ENCODE results near the gene ATL3.
"Not testable (repeated sequence)": the region's sequence is repeated elsewhere in the genome, so short reads cannot be mapped to it uniquely, and the experiment has no call there.

The ATL3 gene, protein sequence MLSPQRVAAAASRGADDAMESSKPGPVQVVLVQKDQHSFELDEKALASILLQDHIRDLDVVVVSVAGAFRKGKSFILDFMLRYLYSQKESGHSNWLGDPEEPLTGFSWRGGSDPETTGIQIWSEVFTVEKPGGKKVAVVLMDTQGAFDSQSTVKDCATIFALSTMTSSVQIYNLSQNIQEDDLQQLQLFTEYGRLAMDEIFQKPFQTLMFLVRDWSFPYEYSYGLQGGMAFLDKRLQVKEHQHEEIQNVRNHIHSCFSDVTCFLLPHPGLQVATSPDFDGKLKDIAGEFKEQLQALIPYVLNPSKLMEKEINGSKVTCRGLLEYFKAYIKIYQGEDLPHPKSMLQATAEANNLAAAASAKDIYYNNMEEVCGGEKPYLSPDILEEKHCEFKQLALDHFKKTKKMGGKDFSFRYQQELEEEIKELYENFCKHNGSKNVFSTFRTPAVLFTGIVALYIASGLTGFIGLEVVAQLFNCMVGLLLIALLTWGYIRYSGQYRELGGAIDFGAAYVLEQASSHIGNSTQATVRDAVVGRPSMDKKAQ

DNA sequence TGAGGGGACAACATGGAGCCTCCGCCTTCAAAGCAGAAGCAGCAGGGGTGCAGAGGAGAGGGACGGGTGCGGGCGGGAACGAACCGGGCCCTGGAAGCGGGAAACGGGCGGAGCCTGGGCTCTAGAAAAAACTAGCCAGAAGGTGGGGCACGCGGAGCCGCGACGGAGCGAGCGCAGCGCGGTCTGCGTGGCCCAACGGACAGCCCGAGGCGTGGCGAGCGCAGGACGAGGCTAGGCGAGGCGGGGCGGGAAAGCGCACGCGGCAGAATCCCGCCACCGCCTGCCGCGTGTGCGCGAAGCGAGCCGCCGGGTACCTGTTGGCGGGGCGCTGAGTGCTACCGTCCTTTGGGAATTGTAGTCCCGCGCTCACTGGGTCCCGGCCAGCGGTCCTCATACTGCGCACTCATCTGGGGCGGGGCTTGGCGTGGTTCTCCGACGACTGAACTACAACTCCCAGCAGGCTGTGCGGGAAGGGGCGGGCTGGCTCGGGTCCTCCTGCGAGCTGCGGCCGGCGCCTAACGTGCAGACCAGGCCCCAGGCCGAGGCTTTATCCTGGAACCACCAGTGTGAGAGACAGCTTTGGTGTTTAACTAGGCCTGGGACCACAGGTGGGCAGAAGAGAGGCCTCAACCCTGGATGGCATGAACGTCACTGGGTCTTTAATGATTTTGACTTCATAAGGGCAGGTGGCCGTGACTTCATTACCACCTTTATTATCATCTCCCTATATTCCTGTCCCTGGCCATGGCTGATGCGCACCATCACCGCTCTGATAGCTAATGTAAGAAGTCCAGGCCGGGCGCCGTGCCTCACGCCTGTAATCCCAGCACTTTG is at the start of gene ATL3:
ATL3 (minus strand) TSS at position 55 of the 834 bp plus-strand sequence; CDS start at position 14, 41 bp downstream.
- DNase-seq = peak; percentile 96

DNA sequence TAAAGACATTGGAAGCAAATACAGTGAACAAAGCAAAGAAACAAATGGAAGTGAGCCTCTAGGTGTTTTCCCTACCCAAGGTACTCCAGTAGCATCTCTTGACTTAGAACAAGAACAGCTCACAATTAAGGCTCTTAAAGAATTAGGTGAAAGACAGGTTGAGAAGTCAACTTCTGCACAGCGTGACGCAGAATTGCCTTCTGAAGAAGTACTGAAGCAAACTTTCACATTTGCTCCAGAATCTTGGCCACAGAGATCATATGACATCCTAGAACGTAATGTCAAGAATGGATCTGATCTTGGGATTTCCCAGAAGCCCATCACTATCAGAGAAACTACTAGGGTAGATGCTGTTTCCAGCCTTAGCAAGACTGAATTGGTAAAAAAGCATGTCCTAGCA is 49.4 kb upstream of the ATL3 start:
- no peak for DNase-seq

DNA sequence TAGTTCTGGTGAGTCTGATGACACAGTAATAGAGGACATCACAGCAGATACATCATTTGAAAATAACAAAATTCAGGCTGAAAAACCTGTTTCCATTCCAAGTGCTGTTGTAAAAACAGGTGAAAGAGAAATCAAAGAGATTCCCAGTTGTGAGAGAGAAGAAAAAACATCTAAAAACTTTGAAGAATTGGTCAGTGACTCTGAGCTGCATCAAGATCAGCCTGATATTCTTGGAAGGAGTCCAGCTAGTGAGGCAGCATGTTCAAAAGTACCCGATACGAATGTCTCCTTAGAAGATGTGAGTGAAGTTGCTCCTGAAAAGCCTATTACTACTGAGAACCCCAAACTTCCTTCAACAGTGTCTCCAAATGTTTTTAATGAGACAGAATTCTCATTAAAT is 48.8 kb upstream of the ATL3 start:
- no peak for DNase-seq

DNA sequence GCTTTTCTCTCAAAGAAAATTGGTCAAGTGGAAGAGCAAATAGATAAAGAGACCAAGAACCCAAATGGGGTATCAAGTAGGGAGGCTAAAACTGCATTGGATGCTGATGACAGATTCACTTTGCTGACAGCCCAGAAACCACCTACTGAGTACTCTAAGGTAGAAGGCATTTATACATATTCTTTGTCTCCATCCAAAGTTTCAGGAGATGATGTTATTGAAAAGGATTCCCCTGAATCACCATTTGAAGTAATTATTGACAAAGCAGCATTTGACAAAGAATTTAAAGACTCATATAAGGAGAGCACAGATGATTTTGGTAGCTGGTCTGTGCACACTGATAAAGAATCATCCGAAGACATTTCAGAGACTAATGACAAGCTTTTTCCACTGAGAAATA is 47.8 kb upstream of the ATL3 start:
- DNase-seq = no peak

DNA sequence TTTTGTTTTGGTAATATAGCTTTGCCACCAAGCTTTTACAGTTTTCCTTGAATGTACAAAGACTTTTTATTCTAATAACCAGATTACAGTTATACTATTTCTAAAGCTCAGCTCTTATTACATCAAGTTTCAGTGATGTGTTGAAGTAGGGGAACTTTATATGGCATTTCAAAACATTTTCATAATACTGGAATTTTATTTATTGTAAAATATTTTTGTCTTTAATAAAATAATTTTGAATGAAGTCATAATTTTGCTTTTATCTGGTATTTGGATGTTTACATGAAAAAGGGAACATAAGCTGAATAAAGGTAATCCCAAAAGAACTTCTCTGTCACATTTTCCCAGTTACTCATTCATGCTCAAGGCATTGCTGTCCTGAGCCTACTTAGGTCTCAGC is 44.9 kb upstream of the ATL3 start:
- DNase-seq = no peak

DNA sequence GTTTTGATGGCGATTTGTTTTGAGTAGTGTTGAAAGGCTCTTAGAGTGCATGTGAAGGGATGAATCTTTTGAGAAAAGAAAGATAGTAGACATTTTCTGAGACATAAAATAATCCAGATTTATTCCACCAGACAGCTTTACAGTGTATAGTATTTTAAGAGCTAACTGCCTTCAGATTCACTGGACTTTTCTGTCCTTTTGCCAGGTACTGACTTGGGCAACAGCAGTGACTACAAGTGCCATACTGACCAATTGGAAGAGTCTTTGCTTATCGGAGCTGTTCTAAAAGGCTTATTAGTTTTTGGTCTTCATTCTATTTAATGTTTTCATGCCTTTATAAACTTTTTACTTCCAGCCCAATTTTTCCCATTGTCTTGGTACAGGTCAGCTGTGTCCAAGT is 42.6 kb upstream of the ATL3 start:
- no peak for DNase-seq

DNA sequence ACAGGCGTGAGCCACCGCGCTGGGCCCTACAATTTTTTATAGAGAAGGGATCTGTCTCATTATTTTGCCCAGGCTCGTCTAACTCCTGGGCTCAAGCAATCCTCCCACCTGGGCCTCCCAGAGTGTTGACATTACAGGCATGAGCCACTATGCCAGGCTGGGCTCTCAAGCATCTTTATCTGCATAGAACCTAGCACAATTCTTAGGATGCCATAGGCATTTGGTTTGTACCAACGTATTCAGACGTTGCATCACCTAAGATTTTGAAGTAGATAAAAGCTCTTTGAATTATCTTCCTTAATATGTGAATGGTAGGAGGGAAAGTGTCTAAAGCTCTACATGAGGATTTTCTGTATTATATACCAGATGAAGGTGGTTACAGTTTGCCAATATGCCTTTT is 40.7 kb upstream of the ATL3 start:
- DNase-seq = no peak

DNA sequence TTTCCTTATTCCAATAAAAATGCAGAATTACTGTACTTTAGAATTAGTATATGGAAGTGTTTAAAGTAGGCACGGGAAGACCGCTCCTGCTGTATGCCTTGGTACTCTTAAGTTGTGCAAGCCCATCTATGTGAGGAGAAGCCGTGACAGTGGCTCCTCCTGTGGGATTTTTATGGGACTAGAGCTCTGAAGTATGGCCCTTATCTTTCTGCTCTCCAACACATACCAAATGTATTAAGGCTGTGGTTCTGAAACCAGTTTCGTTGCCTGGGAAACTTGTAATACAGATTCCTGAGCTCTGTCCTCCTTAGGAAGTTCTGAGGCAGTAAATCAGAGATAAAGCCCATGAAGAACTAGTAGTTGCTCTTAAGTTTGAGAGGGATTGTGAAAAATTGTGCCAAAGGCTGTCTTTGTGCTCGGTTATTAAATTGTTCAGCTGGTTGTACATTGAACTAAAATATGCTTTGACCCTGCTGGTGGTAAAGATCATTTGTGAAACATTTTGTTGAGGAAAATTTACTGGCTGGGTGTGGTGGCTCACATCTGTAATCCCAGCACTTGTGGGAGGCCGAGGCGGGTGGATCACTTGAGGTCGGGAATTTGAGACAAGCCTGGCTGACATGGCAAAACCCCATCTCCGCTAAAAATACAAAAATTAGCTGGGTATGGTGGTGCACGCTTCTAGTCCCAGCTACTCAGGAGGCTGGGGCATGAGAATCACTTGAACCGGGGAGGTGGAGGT is 39.5 kb upstream of the ATL3 start:
- DNase-seq = no peak

DNA sequence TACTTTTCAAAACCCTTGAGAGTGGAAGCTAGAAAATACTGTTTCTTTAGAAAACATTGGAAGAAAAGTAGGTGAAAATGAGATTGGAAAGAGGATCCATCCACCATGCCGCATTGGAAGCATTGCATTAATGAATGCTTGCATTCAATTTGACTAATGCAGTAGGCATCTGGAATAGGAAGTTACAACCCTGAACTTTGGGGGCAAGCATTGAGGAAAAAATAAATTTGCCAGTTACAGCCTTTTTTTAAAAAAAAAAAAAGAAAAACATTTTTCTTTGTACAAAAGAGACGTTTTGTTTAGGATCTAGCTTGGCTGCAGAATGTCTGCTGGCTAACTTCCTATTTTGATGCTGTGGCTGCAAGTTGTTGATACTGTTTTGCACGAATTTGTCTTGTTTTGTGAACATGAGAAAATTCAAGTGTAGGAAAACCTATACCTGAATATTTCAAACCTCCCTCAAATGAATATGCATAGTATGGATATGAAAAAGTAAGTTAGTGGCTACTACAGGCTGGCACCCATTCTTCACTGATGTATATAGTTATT is 38.2 kb upstream of the ATL3 start:
- DNase-seq = no peak

DNA sequence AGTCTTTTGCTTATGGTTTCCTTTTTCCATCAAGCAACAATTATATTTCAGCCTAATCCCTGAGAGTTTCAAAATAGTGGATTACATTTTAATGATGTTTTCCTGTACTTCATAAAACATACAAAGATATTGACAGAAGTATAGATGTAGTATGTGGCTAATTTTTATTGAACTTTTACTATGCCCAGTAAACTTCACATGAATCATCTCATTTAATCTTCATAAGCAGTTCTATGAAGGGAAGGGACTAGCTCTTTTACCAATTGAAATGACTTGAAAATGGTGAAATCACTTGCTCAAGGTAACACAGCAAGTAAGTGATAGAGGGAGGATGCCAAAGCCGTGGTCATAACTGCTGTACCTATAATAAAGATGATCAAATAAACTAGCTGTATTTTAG is 37.6 kb upstream of the ATL3 start:
- no peak for DNase-seq

DNA sequence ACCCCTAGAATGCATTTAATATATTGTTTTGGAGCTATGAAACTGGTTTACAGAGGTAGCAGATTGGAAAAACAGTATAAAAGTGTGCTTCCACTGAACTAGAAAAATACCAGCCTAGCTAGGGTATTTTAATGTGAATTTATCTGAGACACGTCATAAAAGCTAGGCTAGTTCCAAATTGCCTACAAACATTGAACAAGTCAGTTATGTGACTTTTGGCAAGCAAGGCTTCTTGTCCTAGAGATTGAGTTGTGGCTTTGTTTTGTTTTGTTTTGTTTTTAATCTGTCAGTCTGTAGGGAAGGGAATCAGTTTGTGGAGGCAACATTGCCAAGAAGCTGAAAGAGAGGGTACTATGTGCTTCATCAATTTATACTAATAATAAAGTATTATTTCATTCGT is 34.4 kb upstream of the ATL3 start:
- no peak for DNase-seq

DNA sequence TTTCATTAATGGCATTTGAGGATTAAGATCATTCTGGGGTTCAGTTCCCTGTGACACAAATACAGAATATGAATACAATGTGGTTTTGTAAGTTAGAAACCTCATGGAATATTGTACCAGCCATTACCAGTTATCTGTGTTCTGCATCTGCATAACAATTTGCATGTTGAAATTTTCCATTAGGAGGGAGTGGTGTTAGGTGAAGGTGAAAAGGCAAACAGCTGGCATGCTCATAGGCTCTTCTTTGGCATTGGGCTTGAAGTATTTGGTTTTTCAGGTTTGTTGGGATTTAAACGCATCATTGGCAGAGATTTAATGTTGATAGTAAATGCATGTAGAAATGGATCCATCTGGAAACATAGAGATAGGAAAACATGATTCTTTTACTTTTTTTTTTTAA is 28.7 kb upstream of the ATL3 start:
- DNase-seq = no peak

DNA sequence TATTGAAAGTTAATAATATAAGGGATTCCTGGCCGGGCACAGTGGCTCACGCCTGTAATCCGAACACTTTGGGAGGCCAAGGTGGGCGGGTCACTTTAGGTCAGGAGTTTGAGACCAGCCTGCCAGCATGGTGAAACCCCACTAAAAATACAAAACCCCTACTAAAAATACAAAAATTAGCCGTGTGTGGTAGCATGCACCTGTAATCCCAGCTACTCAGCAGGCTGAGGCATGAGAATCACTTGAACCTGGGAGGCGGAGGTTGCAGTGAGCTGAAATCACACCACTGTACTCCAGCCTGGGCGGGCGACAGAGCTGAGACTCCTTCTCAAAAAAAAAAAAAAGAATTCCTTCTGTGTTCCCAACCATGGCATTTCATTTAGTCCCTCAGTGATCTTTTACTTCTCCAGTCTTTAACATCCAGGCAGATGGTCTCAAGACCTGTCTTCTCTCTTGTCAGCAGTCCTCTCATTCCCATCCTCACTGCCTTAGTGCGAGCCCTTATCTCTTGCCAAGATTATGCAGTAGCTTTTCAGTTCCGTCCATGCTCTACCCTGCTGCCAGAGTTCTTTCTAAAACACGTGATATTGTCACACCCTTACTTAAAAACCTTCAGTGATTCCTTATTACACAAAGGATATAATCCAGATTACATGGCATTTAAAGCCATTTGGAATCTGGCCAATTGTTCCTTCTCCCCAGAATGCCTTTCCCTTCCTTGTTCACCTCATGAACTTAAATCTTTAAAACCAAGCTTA is 28.0 kb upstream of the ATL3 start:
- no peak for DNase-seq

DNA sequence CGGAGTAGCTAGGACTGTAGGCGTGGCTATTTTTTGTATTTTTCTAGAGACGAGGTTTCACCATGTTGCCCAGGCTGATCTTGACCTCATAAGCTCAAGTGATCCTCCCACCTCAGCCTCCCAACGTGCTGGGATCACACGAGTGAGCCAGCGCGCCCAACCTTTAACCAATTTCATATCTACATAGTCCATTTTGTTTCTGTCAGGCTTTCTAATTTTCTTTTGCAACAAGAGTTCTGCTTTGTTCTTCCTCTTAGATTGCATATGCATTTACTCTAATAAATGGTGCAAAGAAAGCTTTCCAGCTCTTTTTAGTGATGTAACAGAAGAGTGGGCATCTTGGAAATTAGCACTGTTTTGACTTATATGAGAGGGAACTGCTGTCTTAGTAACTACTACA is 23.4 kb upstream of the ATL3 start:
- no peak for DNase-seq

DNA sequence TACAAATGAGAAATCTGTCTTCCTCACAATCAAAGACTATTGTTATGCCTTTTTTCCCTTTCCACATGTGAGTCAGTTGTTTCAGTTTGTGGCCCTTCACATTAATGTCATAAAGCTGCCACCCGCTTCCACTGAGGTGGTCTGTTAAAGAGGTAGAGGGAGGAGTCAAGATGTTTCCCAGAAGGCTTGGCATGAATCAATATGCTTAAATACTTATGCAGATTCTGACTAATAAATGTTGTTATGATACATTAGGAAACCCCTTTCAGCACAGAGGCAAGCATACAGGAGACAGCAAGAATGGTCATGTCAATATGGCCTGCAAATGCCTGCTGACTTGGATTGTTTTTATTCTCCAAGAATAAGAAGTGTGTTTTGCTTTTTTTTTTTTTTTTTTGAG is 16.7 kb upstream of the ATL3 start:
- DNase-seq = peak in 1 of 2 experiments; percentile 15

DNA sequence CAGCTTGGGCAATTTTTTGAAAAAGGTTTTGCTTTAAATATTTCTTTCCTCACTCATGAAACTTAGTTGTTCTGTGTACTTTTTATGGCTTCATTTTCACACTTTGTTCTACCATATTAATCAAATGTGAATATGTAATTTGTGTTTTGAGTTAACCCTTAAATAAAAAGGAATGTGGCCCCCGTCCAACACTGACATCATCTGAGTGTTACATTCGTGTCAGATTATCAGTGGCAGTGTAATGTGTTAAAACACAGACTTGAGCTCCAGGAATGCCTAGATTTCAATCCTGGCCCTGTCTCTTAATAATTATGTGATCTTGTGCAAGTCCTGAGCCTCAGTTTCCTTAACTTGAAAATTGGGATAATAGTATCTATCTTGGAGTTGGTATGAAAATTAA is 15.8 kb upstream of the ATL3 start:
- no peak for DNase-seq

DNA sequence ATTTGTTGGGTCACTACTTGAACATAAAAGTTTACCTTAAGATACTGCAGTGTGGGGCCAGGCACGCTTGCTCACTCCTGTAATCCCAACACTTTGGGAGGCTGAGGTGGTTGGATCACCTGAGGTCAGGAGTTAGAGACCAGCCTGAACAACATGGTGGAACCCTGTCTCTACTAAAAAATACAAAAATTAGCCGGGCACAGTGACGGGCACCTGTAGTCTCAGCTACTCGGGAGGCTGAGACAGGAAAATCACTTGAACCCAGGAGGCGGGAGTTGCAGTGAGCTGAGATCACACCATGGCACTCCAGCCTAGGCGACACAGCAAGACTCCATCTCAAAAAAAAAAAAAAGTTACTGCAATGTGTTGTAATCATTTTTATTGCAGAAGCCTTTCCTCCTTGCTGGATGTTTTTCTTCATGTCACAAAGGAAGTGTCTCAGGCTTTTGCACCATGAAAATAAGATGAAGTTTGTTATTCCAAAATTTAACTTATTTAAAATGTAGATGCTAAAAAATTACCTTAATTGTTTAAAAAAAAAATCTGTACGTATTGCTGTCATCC is 14.1 kb upstream of the ATL3 start:
- DNase-seq = not testable (repeated sequence)

DNA sequence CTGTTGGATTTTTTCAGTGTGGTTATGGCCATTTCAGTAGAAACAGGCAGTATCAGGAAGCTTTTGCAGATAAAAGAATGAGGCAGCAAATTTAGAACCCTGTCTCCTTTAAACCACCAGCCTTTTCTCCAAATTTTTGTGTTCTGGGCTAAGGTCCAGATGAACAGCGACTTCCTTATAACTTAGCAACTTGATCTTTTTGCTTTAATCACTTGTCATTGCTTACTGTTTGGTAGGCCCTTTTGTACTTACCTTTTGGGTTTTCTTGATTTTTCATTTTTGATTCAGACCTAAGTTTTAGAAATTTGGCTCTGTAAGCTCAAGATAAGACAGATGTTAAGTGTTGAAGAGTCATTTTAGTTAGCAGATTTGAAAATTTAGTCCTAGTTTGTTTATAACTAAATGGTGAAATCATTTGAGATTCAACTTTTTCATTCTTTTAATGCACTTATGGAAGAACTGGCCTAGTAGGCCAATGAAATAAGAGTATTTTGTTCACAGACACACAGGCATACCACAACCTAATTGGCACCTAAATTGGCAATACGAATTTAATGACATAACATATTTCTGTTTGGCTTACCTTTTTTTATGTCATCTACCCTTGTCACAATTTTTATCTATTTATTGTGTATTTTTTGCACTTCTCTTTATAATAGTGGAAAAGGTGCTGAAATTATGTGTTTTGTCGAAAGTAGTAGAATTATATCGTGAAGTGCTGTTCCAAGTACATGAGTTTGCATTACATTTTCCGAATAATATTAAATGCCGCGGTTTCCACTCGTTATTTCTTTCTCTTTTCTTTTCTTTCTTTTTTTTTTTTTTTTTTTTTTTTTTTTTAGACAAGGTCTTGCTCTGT is 12.2 kb upstream of the ATL3 start:
- DNase-seq = no peak

DNA sequence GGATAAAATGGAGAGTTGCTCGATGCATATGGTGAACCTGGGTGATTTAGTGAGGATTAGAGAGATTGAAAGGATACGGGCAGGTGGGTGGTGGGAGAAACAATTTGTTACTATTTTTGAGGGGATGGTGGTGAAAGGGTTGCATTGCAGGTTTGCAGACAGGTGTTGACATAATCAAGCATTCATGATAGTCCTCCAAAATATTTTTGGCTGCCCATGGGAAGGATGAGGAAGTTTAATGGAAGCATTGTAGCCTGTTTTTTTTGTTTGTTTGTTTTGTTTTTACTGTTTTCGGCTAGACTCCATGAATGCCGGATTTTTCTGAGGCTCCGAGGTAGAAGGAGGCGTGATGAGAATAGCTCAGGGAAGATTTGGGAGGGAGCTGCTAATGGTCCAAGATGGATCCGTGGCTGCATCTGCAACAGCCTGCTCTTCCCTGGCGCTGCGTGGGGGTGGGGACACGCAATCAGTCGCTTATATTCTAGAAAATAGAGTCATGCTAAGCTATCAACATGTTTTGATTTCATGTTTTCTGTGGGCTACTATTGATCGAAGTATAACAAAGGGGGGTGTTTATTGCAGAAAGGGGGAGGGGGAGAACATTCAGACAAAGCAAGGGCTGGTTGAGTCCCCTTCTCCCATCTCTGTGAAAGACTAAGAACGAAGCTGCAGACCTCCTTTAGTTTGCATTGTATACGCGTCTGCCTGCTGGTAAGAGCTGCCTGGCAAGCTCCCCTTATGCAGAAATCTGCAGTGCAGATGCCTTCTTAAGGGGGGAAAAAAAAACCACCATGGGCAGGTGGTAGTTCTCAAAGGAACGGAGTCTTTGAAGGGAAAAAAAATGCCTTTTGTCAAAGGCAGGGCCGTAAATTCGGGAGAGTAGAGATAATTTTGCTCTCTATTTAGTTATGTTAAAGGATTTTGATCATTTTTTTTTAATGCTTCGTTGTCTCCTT is 11.2 kb upstream of the ATL3 start:
- peak in 1 of 2 experiments; percentile 10 for DNase-seq
